ENCODE data around the gene SLC25A39. TPM values are rescaled to one million over a fixed set of nuclear protein-coding genes. Genes with fewer than 3 reads are reported as not detected.

SLC25A39 gene
- total and polyA plus RNA-seq, 2 of the 13 experiments (the other 11 are each of a cell fraction or from before 2014, with no cell fraction given), result 144 to 151 TPM

DNA sequence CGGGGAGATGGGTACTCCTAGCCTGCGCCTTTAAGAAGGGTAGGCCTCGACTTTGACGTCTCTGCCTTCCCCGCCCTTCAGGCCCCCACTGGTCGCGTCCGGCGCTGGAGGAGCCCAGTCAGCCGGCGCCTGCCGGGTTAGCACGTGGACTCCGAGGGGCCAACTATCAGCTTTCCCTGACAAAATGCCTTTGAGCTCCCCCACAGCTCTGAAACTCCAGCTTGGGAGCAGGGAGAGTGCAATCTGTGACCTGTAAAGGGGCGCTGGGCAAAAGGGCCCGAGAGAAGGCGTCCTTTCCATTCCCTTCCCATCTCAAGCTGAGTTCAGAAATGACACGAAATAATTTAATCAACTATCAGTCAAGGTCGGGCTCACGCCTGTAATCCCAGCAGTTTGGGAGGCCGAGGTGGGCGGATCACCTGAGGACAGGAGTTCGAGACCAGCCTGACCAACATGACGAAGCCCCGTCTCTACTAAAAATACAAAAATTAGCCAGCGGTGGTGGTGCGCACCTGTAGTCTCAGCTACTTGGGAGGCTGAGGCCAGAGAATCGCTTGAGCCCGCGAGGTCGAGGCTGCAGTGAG, 2.3 kb upstream of the SLC25A39 start:
- H3K4me3 ChIP-seq (replicated peaks in 1 of 3; ENCODE audit: insufficient read depth in 1 of 3, low read depth in 2 of 3, low read length in 3 of 3), result no peak overlapping the region
- peak overlapping the region; percentile 16 for H3K4me2 ChIP-seq (ENCODE audit: low read depth, low read length)
- H3K36me3 ChIP-seq (replicated peaks in 1 of 2; ENCODE audit: control insufficient read depth in 1 of 2, insufficient read depth in 2 of 2, low read length in 2 of 2), result peaks cover 6 to 7% of the 10 kb centered on the region in 2 experiments; a peak in 4 of 5 replicates
- ATAC-seq, result peak; percentile 78
- no peak overlapping the region for H3K27ac ChIP-seq (ENCODE audit: extremely low read length, insufficient read depth, low read length)
- no peak overlapping the region for H2AFZ ChIP-seq (ENCODE audit: low read length)
- 35% methylated on average over 31 of the region's 31 CpGs for whole genome bisulfite sequencing (ENCODE audit: low lambda C conversion rate)
- H3K27me3 ChIP-seq (ENCODE audit: control insufficient read depth in 1 of 2, insufficient read depth in 2 of 2, low read length in 2 of 2), result no peaks in the 10 kb centered on the region; a peak in 2 of 5 replicates
- in situ Hi-C loops (cut with HindIII; ENCODE audit: extremely low pct_ligation_motif_present, low pct_unique_long_range_greater_than_20kb) (loop anchor here (5.0 kb wide), 1 partner anchor 105 kb away; no protein-coding TSS in a partner anchor), intact Hi-C loops (cut with micrococcal nuclease; ENCODE audit: unreplicated experiment) (loop anchor here (2.0 to 10.0 kb wide), 3 partner anchors 18 to 125 kb away; partner anchors contain the start of gene GRN)
- CTCF ChIA-PET (ENCODE audit: low intra/inter-chr PET ratio, low total read pairs), result no interaction called here
- no peak overlapping the region for H3K9ac ChIP-seq (ENCODE audit: insufficient read depth, low read depth, low read length)
- DNase-seq (ENCODE audit: low spot score), result peak; percentile 95
- POLR2A ChIA-PET, result interaction anchor here (0.5 to 1.3 kb wide), 12 partner anchors 9 to 203 kb away, joined by 3 to 13 read pairs (median 5); partner anchors contain the start of genes HDAC5 and UBTF
- BruUV-seq (replicated peaks), result no TSS peak
- peak; percentile 60 for FAIRE-seq
- peaks cover 67% of the 10 kb centered on the region for H3K4me1 ChIP-seq (ENCODE audit: insufficient read depth, low read length)
- no peaks in the 10 kb centered on the region for H4K20me1 ChIP-seq (ENCODE audit: insufficient read depth, low read length)
- H3K79me2 ChIP-seq (ENCODE audit: insufficient read depth, low read length), result peaks cover 14% of the 10 kb centered on the region
- no peaks in the 10 kb centered on the region for H3K9me3 ChIP-seq (ENCODE audit: low read length)
- TF ChIP-seq RXRB (CRISPR knock-in tag; IDR thresholded peaks at IDR 0.05; ENCODE audit: borderline replicate concordance), result peak; percentile 45; the same call in 1 of the 2 replicates
- 0 out of 2 replicates have a peak, but pooled peaks have one; percentile 27 for TF ChIP-seq MIER2 (CRISPR knock-in tag; IDR thresholded peaks at IDR 0.05)
- no peak for TF ChIP-seq SOX13 (IDR thresholded peaks at IDR 0.05)
- TF ChIP-seq SOX13 (CRISPR knock-in tag; conservative IDR thresholded peaks at IDR 0.05 in 1 of 2, IDR thresholded peaks at IDR 0.05 in 1 of 2), result peak in 1 of 2 experiments; percentile 26; a peak in 1 of 4 replicates
- peak; percentile 67; the same call in 1 of the 2 replicates for TF ChIP-seq SALL2 (CRISPR knock-in tag; IDR thresholded peaks at IDR 0.05)
- peak; percentile 90 for TF ChIP-seq KDM2A (CRISPR knock-in tag; IDR thresholded peaks at IDR 0.05; ENCODE audit: borderline replicate concordance, low read depth)
- TF ChIP-seq HNF4G (IDR thresholded peaks at IDR 0.05; ENCODE audit: borderline replicate concordance, low read depth, low read length), result peak; percentile 21; the same call in 1 of the 2 replicates
- TF ChIP-seq HNF4G (CRISPR knock-in tag; IDR thresholded peaks at IDR 0.05; ENCODE audit: borderline replicate concordance, low read depth), result peak; percentile 42; the same call in 1 of the 2 replicates
- TF ChIP-seq MYNN (CRISPR knock-in tag; IDR thresholded peaks at IDR 0.05; ENCODE audit: low read depth), result no peak
- TF ChIP-seq SOX6 (IDR thresholded peaks at IDR 0.05), result no peak
- TF ChIP-seq SOX6 (CRISPR knock-in tag; IDR thresholded peaks at IDR 0.05), result no peak
- no peak for TF ChIP-seq ZIK1 (CRISPR knock-in tag; IDR thresholded peaks at IDR 0.05; ENCODE audit: borderline replicate concordance, low read depth)
- TF ChIP-seq TCF7 (IDR thresholded peaks at IDR 0.05; ENCODE audit: low read depth), result no peak
- no peak for TF ChIP-seq HDAC6 (IDR thresholded peaks at IDR 0.05; ENCODE audit: low read depth, low read length)
- TF ChIP-seq ZNF670 (CRISPR knock-in tag; IDR thresholded peaks at IDR 0.05; ENCODE audit: borderline replicate concordance), result 0 out of 2 replicates have a peak, but pooled peaks have one; percentile 23
- TF ChIP-seq CREB1 (IDR thresholded peaks at IDR 0.05), result peak; percentile 67; the same call in 1 of the 2 replicates
- TF ChIP-seq CREB1 (CRISPR knock-in tag; IDR thresholded peaks at IDR 0.05), result peak; percentile 88
- no peak for TF ChIP-seq CBX1 (IDR thresholded peaks at IDR 0.05; ENCODE audit: low read depth)
- no peak for TF ChIP-seq GZF1 (CRISPR knock-in tag; IDR thresholded peaks at IDR 0.05)
- TF ChIP-seq NBN (conservative IDR thresholded peaks at IDR 0.05), result no peak
- TF ChIP-seq, protein P1, sequence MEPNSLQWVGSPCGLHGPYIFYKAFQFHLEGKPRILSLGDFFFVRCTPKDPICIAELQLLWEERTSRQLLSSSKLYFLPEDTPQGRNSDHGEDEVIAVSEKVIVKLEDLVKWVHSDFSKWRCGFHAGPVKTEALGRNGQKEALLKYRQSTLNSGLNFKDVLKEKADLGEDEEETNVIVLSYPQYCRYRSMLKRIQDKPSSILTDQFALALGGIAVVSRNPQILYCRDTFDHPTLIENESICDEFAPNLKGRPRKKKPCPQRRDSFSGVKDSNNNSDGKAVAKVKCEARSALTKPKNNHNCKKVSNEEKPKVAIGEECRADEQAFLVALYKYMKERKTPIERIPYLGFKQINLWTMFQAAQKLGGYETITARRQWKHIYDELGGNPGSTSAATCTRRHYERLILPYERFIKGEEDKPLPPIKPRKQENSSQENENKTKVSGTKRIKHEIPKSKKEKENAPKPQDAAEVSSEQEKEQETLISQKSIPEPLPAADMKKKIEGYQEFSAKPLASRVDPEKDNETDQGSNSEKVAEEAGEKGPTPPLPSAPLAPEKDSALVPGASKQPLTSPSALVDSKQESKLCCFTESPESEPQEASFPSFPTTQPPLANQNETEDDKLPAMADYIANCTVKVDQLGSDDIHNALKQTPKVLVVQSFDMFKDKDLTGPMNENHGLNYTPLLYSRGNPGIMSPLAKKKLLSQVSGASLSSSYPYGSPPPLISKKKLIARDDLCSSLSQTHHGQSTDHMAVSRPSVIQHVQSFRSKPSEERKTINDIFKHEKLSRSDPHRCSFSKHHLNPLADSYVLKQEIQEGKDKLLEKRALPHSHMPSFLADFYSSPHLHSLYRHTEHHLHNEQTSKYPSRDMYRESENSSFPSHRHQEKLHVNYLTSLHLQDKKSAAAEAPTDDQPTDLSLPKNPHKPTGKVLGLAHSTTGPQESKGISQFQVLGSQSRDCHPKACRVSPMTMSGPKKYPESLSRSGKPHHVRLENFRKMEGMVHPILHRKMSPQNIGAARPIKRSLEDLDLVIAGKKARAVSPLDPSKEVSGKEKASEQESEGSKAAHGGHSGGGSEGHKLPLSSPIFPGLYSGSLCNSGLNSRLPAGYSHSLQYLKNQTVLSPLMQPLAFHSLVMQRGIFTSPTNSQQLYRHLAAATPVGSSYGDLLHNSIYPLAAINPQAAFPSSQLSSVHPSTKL (CRISPR knock-in tag; IDR thresholded peaks at IDR 0.05), result peak; percentile 45
